NCI-H748 treated with DMSO at 0.1 percent for 48 hours (cell line): Measurements from ENCODE around the gene ELMOD3.
"Not testable (repeated sequence)": the region's sequence is repeated elsewhere in the genome, so short reads cannot be mapped to it uniquely, and the experiment has no call there.

Source experiments
- DNase-seq: peaks from one replicate; lab custom pipeline; 2025; lab: John Stamatoyannopoulos, UW

Gene ELMOD3

GRCh38 chr2:85401464-85401805, 46.9 kb downstream of the ELMOD3 start:
- DNase-seq = no peak

- DNase-seq = no peak
Observed at GRCh38 chr2:85401844-85402243, 47.3 kb downstream of the ELMOD3 start.

GRCh38 chr2:85405201-85406059, 50.9 kb downstream of the ELMOD3 start:
- no peak for DNase-seq

- no peak for DNase-seq
Observed at GRCh38 chr2:85409845-85410583, 55.4 kb downstream of the ELMOD3 start, which contains the start of gene CAPG. TSS of gene CAPG (minus strand) at chr2:85410366. CDS start at chr2:85402145, 8,221 bp downstream.

- DNase-seq = no peak
Observed at GRCh38 chr2:85410584-85411404, 56.2 kb downstream of the ELMOD3 start.

GRCh38 chr2:85411405-85411748, 56.8 kb downstream of the ELMOD3 start:
- DNase-seq = no peak

- DNase-seq = no peak
Observed at GRCh38 chr2:85413592-85414420, 59.2 kb downstream of the ELMOD3 start.

- DNase-seq = not testable (repeated sequence)
Observed at GRCh38 chr2:85414421-85414759, 59.8 kb downstream of the ELMOD3 start.

- DNase-seq = no peak
Observed at GRCh38 chr2:85414761-85415553, 60.4 kb downstream of the ELMOD3 start.

- DNase-seq = no peak
Observed at GRCh38 chr2:85415980-85416650, 61.5 kb downstream of the ELMOD3 start.

- peak; percentile 47 for DNase-seq
Observed at GRCh38 chr2:85418132-85419008, 63.8 kb downstream of the ELMOD3 start, which contains the start of gene SH2D6. TSS of gene SH2D6 (plus strand) at chr2:85418714. CDS start at chr2:85429466, 10,752 bp downstream.

- DNase-seq = no peak
Observed at GRCh38 chr2:85419009-85419675, 64.6 kb downstream of the ELMOD3 start.

- peak; percentile 63 for DNase-seq
Observed at GRCh38 chr2:85420536-85421259, 66.1 kb downstream of the ELMOD3 start.

GRCh38 chr2:85421260-85422071, 66.9 kb downstream of the ELMOD3 start:
- DNase-seq = no peak

- DNase-seq = no peak
Observed at GRCh38 chr2:85422072-85422457, 67.5 kb downstream of the ELMOD3 start.

- DNase-seq = no peak
Observed at GRCh38 chr2:85423525-85423924, 69.0 kb downstream of the ELMOD3 start.

GRCh38 chr2:85425588-85425987, 71.0 kb downstream of the ELMOD3 start:
- DNase-seq = no peak
